Lower lobe of right lung (tissue), 2 donors: ENCODE measurements around the gene AIP. TPM values are rescaled to one million over a fixed set of nuclear protein-coding genes. Genes with fewer than 3 reads are reported as not detected.

ENCODE experiments used
- ATAC-seq, 2 donors: fragments of 200-7000 bp; cut with Tn5 transposase; one replicate each; pipeline ENCODE4 v1.9.1; 2020 to 2022; ENCODE audit warnings: mild to moderate bottlenecking in 2 of 2, moderate library complexity in 2 of 2
- DNase-seq: peaks from one replicate; pipeline ENCODE4 v3.0.0-alpha.2; 2020
- H3K27ac ChIP-seq: fragments of 200-600 bp; one replicate; pipeline ENCODE4 v1.8.0; 2022
- H3K27me3 ChIP-seq: fragments of 200-600 bp; one replicate; pipeline ENCODE4 v1.8.0; 2022; ENCODE audit warnings: low read depth
- H3K36me3 ChIP-seq: fragments of 200-600 bp; one replicate; pipeline ENCODE4 v1.8.0; 2022; ENCODE audit warnings: mild to moderate bottlenecking
- H3K4me1 ChIP-seq: fragments of 200-600 bp; one replicate; pipeline ENCODE4 v1.8.0; 2022
- H3K4me3 ChIP-seq: fragments of 200-600 bp; one replicate; pipeline ENCODE4 v1.8.0; 2022; ENCODE audit warnings: mild to moderate bottlenecking
- H3K9me3 ChIP-seq: fragments of 200-600 bp; one replicate; pipeline ENCODE4 v1.8.0; 2022
- CTCF ChIP-seq: fragments of 200-600 bp; IDR thresholded peaks from one replicate; pipeline ENCODE4 v1.8.0; 2022; ENCODE audit warnings: antibody characterized with exemption, mild to moderate bottlenecking
- intact Hi-C: fragments of 100-400 bp; cut with DNase I; formaldehyde crosslinking; loops from one replicate; pipeline ENCODE4 v1.11.0; 2022
- total RNA-seq: library from RNA; stranded (reverse); fragmentation: NEBNext Ultra II Directional; extraction: Animal tissue kit (Norgen Biotek cat#: 25700); gene quantifications from one replicate; pipeline ENCODE4 v1.2.1, GENCODE V29; 2021
- donor health status: DM: no; HTN: yes; CAD: no; lungs with severe emphysema.

AIP gene
- total RNA-seq, 1 donor from 2014 or later, result 85.2 TPM

- no peak overlapping the region for H3K27ac ChIP-seq
- DNase-seq (no peak), ATAC-seq (no peak)
- peaks cover 3% of the 10 kb centered on the region for H3K9me3 ChIP-seq
- TF ChIP-seq CTCF, result no peak
- intact Hi-C loops, result no loop called here
- no peaks in the 10 kb centered on the region for H3K36me3 ChIP-seq
- H3K27me3 ChIP-seq, result no peaks in the 10 kb centered on the region
- H3K4me1 ChIP-seq, result no peaks in the 10 kb centered on the region
- no peak overlapping the region for H3K4me3 ChIP-seq
Measured at GRCh38 chr11:67532889-67533288, 50.1 kb downstream of the AIP start.

GRCh38 chr11:67534070-67534679 is 51.3 kb downstream of the AIP start:
- ATAC-seq (no peak), DNase-seq (no peak)
- Histone ChIP-seq H3K4me3 (no peak overlapping the region), H3K9me3 (peaks cover 3% of the 10 kb centered on the region), H3K36me3 (no peaks in the 10 kb centered on the region), H3K4me1 (no peaks in the 10 kb centered on the region), H3K27me3 (no peaks in the 10 kb centered on the region), H3K27ac (no peak overlapping the region)
- intact Hi-C loops, result no loop called here
- no peak for TF ChIP-seq CTCF

- H3K9me3 ChIP-seq, result peaks cover 3% of the 10 kb centered on the region
- TF ChIP-seq CTCF, result no peak
- intact Hi-C loops, result no loop called here
- no peak for DNase-seq
- no peaks in the 10 kb centered on the region for H3K36me3 ChIP-seq
- H3K27ac ChIP-seq, result no peak overlapping the region
- no peak overlapping the region for H3K4me3 ChIP-seq
- ATAC-seq, result no peak
- no peaks in the 10 kb centered on the region for H3K4me1 ChIP-seq
- H3K27me3 ChIP-seq, result no peaks in the 10 kb centered on the region
Measured at GRCh38 chr11:67535561-67535960, 52.7 kb downstream of the AIP start.

- intact Hi-C loops, result no loop called here
- Histone ChIP-seq H3K4me3 (no peak overlapping the region), H3K9me3 (peaks cover 3% of the 10 kb centered on the region), H3K36me3 (no peaks in the 10 kb centered on the region), H3K27me3 (no peaks in the 10 kb centered on the region), H3K27ac (no peak overlapping the region), H3K4me1 (no peaks in the 10 kb centered on the region)
- DNase-seq (no peak), ATAC-seq (no peak)
- no peak for TF ChIP-seq CTCF
Measured at GRCh38 chr11:67538306-67538705, 55.5 kb downstream of the AIP start.

- Histone ChIP-seq H3K9me3 (no peaks in the 10 kb centered on the region), H3K4me1 (no peaks in the 10 kb centered on the region), H3K36me3 (no peaks in the 10 kb centered on the region), H3K27ac (no peak overlapping the region), H3K4me3 (no peak overlapping the region), H3K27me3 (no peaks in the 10 kb centered on the region)
- no peak for TF ChIP-seq CTCF
- no peak for DNase-seq
- ATAC-seq, result peak in 1 of 2 donors; percentile 10
- intact Hi-C loops, result no loop called here
Measured at GRCh38 chr11:67538823-67539505, 56.1 kb downstream of the AIP start.
